Hindlimb muscle (tissue), 1 donor: ENCODE data around the gene CCDC9B. TPM values are rescaled to one million over a fixed set of nuclear protein-coding genes. Genes with fewer than 3 reads are reported as not detected.

Experiments
- DNase-seq: peaks from one replicate; pipeline ENCODE4 v3.0.0-alpha.2; 2013
- polyA plus RNA-seq: library from polyadenylated mRNA; unstranded; fragments of 120-200 nt; gene quantifications from one replicate; pipeline ENCODE4 v1.2.1, GENCODE V29; 2013; ENCODE audit not compliant: insufficient read length

Gene CCDC9B
- polyA plus RNA-seq: 22.2 TPM

- DNase-seq: peak; percentile 63
Observed at GRCh38 chr15:40340740-40341400, at the start of gene CCDC9B. Gene CCDC9B (minus strand): TSS chr15:40340939. CDS start chr15:40340819, 120 bp downstream.

- DNase-seq: no peak
Observed at GRCh38 chr15:40389824-40390595, 49.3 kb upstream of the CCDC9B start.

- DNase-seq: no peak
Observed at GRCh38 chr15:40388941-40389823, 48.4 kb upstream of the CCDC9B start.

GRCh38 chr15:40386480-40386879 lies 45.7 kb upstream of the CCDC9B start:
- DNase-seq: no peak

- peak; percentile 91 for DNase-seq
Observed at GRCh38 chr15:40382580-40383456, 42.1 kb upstream of the CCDC9B start, which contains the start of gene KNSTRN. Gene KNSTRN (plus strand): TSS chr15:40382721. CDS start chr15:40382836, 115 bp downstream.

GRCh38 chr15:40381818-40382529 lies 41.2 kb upstream of the CCDC9B start:
- no peak for DNase-seq

GRCh38 chr15:40380636-40381035 lies 39.9 kb upstream of the CCDC9B start:
- DNase-seq: no peak

GRCh38 chr15:40379853-40380252 lies 39.1 kb upstream of the CCDC9B start:
- no peak for DNase-seq

- DNase-seq: no peak
Observed at GRCh38 chr15:40379374-40379773, 38.6 kb upstream of the CCDC9B start.

GRCh38 chr15:40377606-40378005 lies 36.9 kb upstream of the CCDC9B start:
- DNase-seq: no peak

- no peak for DNase-seq
Observed at GRCh38 chr15:40372981-40373380, 32.2 kb upstream of the CCDC9B start.

GRCh38 chr15:40369971-40370370 lies 29.2 kb upstream of the CCDC9B start:
- DNase-seq: no peak

- DNase-seq: no peak
Observed at GRCh38 chr15:40369474-40369869, 28.7 kb upstream of the CCDC9B start.

- DNase-seq: no peak
Observed at GRCh38 chr15:40368719-40369473, 28.2 kb upstream of the CCDC9B start.

- DNase-seq: peak; percentile 76
Observed at GRCh38 chr15:40367686-40368611, 27.2 kb upstream of the CCDC9B start.

GRCh38 chr15:40367371-40367685 lies 26.6 kb upstream of the CCDC9B start:
- no peak for DNase-seq

GRCh38 chr15:40366457-40367370 lies 26.0 kb upstream of the CCDC9B start:
- DNase-seq: no peak
